NCI-H748 treated with DMSO at 0.1 percent for 48 hours (cell line): ENCODE data around the gene PAQR9.

ENCODE experiments used
- DNase-seq: peaks from one replicate; lab custom pipeline; 2025; lab: John Stamatoyannopoulos, UW

The PAQR9 gene

GRCh38 chr3:142982038-142982773 lies 18.7 kb upstream of the PAQR9 start:
- DNase-seq: no peak

GRCh38 chr3:142981108-142981507 lies 17.6 kb upstream of the PAQR9 start:
- no peak for DNase-seq

- DNase-seq: no peak
Measured at GRCh38 chr3:142977399-142977728, 13.9 kb upstream of the PAQR9 start.

- no peak for DNase-seq
Measured at GRCh38 chr3:142976621-142977398, 13.3 kb upstream of the PAQR9 start.

GRCh38 chr3:142975316-142975995 lies 12.0 kb upstream of the PAQR9 start:
- DNase-seq: no peak

GRCh38 chr3:142973217-142974009 lies 9.9 kb upstream of the PAQR9 start:
- no peak for DNase-seq

- DNase-seq: no peak
Measured at GRCh38 chr3:142972092-142972753, 8.7 kb upstream of the PAQR9 start.

- DNase-seq: no peak
Measured at GRCh38 chr3:142971431-142971830, 8.0 kb upstream of the PAQR9 start.

- DNase-seq: no peak
Measured at GRCh38 chr3:142968319-142969025, 5.0 kb upstream of the PAQR9 start.

GRCh38 chr3:142966808-142967207 lies 3.3 kb upstream of the PAQR9 start:
- DNase-seq: no peak

GRCh38 chr3:142965581-142965980 lies 2.1 kb upstream of the PAQR9 start:
- no peak for DNase-seq

GRCh38 chr3:142963234-142963515 lies 299 bp downstream of the PAQR9 start:
- DNase-seq: no peak

GRCh38 chr3:142962520-142963233 lies 797 bp downstream of the PAQR9 start:
- no peak for DNase-seq

- no peak for DNase-seq
Measured at GRCh38 chr3:142962175-142962519, 1.3 kb downstream of the PAQR9 start.

- no peak for DNase-seq
Measured at GRCh38 chr3:142961539-142961938, 1.9 kb downstream of the PAQR9 start.

- no peak for DNase-seq
Measured at GRCh38 chr3:142960322-142960850, 3.1 kb downstream of the PAQR9 start.

- DNase-seq: no peak
Measured at GRCh38 chr3:142958707-142959106, 4.8 kb downstream of the PAQR9 start.

- DNase-seq: no peak
Measured at GRCh38 chr3:142953443-142953842, 10.0 kb downstream of the PAQR9 start.

GRCh38 chr3:142952272-142953193 lies 10.9 kb downstream of the PAQR9 start:
- no peak for DNase-seq
